OCI-LY1 (cell line): ENCODE results near the gene BMPR1B.
"Not testable (repeated sequence)": the region's sequence is repeated elsewhere in the genome, so short reads cannot be mapped to it uniquely, and the experiment has no call there.

ENCODE experiments used
- EZH2 ChIP-seq: fragments of 200-600 bp; sonication (generic), shearing (Covaris generic); IDR thresholded peaks from 2 replicates; pipeline ENCODE4 v1.8.0; 2017; ENCODE audit warnings: borderline replicate concordance, mixed run types, mild to moderate bottlenecking, antibody characterized with exemption, low read length, moderate library complexity, mixed read lengths
- TF ChIP-seq, protein P1 (sequence below): fragments of 200-600 bp; sonication (generic), shearing (Covaris generic); IDR thresholded peaks from 2 replicates; pipeline ENCODE4 v1.5.1; 2017; ENCODE audit warnings: mild to moderate bottlenecking, antibody characterized with exemption, low read length, moderate library complexity, mixed read lengths

GRCh38 chr4:95171377-95171776 is 413.6 kb downstream of the BMPR1B start:
- TF ChIP-seq, protein P1, sequence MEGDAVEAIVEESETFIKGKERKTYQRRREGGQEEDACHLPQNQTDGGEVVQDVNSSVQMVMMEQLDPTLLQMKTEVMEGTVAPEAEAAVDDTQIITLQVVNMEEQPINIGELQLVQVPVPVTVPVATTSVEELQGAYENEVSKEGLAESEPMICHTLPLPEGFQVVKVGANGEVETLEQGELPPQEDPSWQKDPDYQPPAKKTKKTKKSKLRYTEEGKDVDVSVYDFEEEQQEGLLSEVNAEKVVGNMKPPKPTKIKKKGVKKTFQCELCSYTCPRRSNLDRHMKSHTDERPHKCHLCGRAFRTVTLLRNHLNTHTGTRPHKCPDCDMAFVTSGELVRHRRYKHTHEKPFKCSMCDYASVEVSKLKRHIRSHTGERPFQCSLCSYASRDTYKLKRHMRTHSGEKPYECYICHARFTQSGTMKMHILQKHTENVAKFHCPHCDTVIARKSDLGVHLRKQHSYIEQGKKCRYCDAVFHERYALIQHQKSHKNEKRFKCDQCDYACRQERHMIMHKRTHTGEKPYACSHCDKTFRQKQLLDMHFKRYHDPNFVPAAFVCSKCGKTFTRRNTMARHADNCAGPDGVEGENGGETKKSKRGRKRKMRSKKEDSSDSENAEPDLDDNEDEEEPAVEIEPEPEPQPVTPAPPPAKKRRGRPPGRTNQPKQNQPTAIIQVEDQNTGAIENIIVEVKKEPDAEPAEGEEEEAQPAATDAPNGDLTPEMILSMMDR = not testable (repeated sequence)
- not testable (repeated sequence) for TF ChIP-seq EZH2
